Skeletal muscle satellite cell (primary cell): ENCODE data around the gene KDM3B.
"Not testable (repeated sequence)": the region's sequence is repeated elsewhere in the genome, so short reads cannot be mapped to it uniquely, and the experiment has no call there.

Experiments
- H3K27me3 ChIP-seq: 2 replicates; pipeline ENCODE4 v1.7.0; 2013; ENCODE audit warnings: low read length; ENCODE audit not compliant: control insufficient read depth, insufficient read depth
- H3K36me3 ChIP-seq: 2 replicates; pipeline ENCODE4 v1.7.0; 2013; ENCODE audit warnings: mild to moderate bottlenecking, control low read depth, low read length; ENCODE audit not compliant: insufficient read depth
- H3K4me1 ChIP-seq: 2 replicates; pipeline ENCODE4 v1.7.0; 2013; ENCODE audit warnings: low read length; ENCODE audit not compliant: control insufficient read depth, insufficient read depth
- H3K4me2 ChIP-seq: 2 replicates; pipeline ENCODE4 v1.7.0; 2013; ENCODE audit warnings: mild to moderate bottlenecking, low read length
- H3K4me3 ChIP-seq: 2 replicates; pipeline ENCODE4 v1.7.0; 2013; ENCODE audit warnings: low read length
- H3K9ac ChIP-seq: 2 replicates; pipeline ENCODE4 v1.7.0; 2013; ENCODE audit warnings: mild to moderate bottlenecking, low read depth, low read length, moderate library complexity
- H3K9me3 ChIP-seq: replicated peaks from 2 replicates; pipeline ENCODE4 v1.7.0; 2013; ENCODE audit warnings: mild to moderate bottlenecking, control low read depth, low read length

Gene KDM3B

DNA sequence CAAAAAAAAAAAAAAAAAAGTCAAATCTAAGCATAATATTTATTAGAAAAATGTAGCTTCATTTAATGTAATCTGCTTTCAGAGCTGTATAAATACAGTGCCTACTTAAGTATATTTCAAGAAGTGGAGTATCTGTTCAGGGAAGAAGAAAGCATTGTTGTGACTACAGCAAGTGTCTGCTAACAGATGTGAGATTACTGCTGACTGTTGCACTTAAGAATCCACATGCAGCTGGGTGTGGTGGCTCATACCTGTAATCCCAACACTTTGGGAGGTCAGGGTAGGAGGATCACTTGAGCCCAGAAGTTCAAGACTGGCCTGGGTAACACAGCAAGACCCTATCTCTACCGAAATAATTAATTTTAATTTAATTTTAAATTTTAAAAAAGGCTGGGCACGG, 19.0 kb downstream of the KDM3B start:
- Histone ChIP-seq H3K36me3 (no peaks in the 10 kb centered on the region), H3K27me3 (no peaks in the 10 kb centered on the region), H3K4me2 (no peak overlapping the region), H3K4me3 (no peak overlapping the region), H3K9ac (no peak overlapping the region), H3K9me3 (no peaks in the 10 kb centered on the region), H3K4me1 (peaks cover 6% of the 10 kb centered on the region)

DNA sequence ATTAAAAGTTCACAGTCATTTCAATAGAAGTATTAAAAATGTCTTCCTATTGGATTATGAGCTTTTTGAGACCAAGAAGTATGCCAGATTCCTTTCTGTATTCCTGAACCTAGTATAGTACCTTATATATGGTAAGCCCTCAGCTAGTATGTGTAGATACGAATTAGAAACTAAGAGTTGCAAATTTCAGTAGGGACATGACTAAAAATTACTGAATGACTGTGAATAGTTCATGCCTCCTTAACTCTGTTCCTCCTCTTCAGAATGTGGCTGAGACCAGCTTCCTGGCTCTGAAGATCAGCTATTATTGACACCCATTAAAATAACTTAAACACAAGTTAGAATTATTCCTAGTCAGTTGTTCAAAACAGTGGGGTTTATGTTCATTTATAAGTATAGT, 19.7 kb downstream of the KDM3B start:
- no peak overlapping the region for H3K4me2 ChIP-seq
- peaks cover under 1% of the 10 kb centered on the region for H3K36me3 ChIP-seq
- H3K4me3 ChIP-seq, result no peak overlapping the region
- H3K27me3 ChIP-seq, result no peaks in the 10 kb centered on the region
- H3K4me1 ChIP-seq, result peaks cover 6% of the 10 kb centered on the region
- no peak overlapping the region for H3K9ac ChIP-seq
- H3K9me3 ChIP-seq, result no peaks in the 10 kb centered on the region

DNA sequence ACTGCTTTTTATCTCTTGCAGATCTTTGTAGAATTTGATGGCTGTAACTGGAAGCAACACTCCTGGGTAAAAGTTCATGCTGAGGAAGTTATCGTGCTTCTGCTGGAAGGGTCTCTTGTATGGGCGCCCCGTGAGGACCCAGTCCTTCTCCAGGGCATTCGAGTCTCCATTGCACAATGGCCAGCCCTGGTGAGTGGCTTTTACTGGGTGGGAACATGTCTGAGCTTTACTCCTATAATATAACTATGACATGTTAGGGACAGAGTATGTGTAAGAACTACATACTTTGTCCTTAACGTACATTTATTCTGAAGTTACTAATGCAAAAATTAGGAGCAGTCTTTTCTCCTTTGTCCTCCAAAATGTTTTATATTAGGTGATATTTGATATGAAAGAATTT, 20.2 kb downstream of the KDM3B start:
- H3K9me3 ChIP-seq, result no peaks in the 10 kb centered on the region
- no peak overlapping the region for H3K4me2 ChIP-seq
- H3K9ac ChIP-seq, result no peak overlapping the region
- H3K4me1 ChIP-seq, result peaks cover 6% of the 10 kb centered on the region
- no peak overlapping the region for H3K4me3 ChIP-seq
- H3K27me3 ChIP-seq, result no peaks in the 10 kb centered on the region
- peaks cover 4% of the 10 kb centered on the region for H3K36me3 ChIP-seq

DNA sequence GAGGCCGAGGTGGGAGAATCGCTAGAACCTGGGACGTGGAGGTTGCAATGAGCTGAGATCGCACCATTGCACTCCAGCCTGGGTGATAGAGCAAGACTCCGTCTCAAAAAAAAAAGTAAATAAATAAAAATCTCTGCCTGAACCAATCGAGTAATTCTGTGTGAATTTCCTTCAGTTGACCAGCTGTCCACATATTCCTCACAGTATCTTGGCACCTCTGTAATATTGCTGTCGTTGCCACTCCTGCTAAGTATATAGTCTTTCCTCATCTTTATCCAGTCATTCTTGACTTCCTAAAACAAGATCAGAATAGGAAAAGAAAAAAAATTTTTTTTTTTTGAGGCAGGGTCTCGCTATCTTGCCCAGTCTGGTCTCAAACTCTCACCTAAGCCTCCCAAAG, 29.9 kb downstream of the KDM3B start:
- peaks cover 50% of the 10 kb centered on the region for H3K36me3 ChIP-seq
- no peaks in the 10 kb centered on the region for H3K27me3 ChIP-seq
- no peak overlapping the region for H3K4me2 ChIP-seq
- no peak overlapping the region for H3K9ac ChIP-seq
- no peaks in the 10 kb centered on the region for H3K9me3 ChIP-seq
- H3K4me3 ChIP-seq, result no peak overlapping the region
- no peaks in the 10 kb centered on the region for H3K4me1 ChIP-seq

DNA sequence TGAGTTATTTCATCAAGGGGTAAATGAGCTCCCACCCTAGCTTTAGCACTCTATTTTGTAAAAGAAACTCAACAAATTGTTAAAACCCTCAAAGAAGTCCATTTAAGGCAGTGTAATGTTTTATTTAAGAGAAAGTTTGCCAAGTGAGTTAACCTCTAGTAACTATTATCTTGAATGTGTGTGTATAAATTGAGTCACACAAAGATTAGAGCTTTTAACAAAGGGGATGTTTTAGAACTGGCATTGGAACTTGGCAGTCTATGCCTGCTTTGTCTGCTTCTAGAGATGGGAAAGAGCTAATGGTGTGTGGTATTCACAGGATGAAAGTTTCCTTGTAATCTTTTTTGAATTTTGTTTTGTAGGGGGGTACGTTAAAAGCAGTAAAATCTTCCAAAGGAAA, 33.2 kb downstream of the KDM3B start:
- H3K4me3 ChIP-seq, result no peak overlapping the region
- no peaks in the 10 kb centered on the region for H3K4me1 ChIP-seq
- no peaks in the 10 kb centered on the region for H3K27me3 ChIP-seq
- peaks cover 38% of the 10 kb centered on the region for H3K36me3 ChIP-seq
- no peaks in the 10 kb centered on the region for H3K9me3 ChIP-seq
- H3K9ac ChIP-seq, result no peak overlapping the region
- no peak overlapping the region for H3K4me2 ChIP-seq

DNA sequence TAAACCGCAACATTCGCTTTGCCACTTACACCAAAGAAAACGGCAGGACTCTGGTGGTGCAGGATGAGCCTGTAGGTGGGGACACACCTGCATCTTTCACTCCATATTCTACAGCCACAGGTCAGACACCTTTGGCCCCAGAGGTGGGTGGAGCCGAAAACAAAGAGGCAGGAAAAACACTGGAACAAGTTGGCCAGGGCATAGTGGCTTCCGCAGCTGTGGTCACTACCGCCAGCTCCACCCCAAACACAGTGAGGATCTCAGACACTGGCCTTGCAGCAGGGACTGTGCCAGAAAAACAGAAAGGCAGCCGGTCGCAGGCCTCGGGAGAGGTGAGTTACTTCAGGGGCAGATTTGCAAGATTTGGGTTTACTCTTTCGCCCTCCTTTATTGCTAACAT, 33.8 kb downstream of the KDM3B start:
- no peak overlapping the region for H3K4me2 ChIP-seq
- no peaks in the 10 kb centered on the region for H3K27me3 ChIP-seq
- no peak overlapping the region for H3K9ac ChIP-seq
- no peaks in the 10 kb centered on the region for H3K4me1 ChIP-seq
- no peak overlapping the region for H3K4me3 ChIP-seq
- peaks cover 40% of the 10 kb centered on the region for H3K36me3 ChIP-seq
- H3K9me3 ChIP-seq, result no peaks in the 10 kb centered on the region

DNA sequence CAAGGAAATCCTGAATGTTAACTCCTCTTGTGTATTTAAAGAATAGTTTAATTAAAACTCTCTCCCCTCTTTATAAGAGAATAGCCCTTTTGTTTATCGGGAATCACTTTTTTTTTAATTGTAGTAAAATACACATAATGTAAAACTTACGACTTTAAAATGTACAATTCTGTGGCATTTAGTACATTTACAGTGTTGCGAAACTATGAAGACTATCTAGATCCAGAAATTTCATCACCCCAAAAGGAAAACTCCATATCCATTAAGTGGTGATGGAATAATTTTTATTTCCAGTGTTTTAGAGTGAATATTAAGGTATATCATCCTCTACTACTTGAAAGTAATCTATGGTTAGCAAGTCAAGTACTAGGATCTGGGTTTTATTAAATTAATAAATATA, 36.8 kb downstream of the KDM3B start:
- Histone ChIP-seq H3K36me3 (peaks cover 55% of the 10 kb centered on the region), H3K9me3 (no peaks in the 10 kb centered on the region), H3K9ac (no peak overlapping the region), H3K4me3 (no peak overlapping the region), H3K4me1 (no peaks in the 10 kb centered on the region), H3K27me3 (no peaks in the 10 kb centered on the region), H3K4me2 (no peak overlapping the region)

DNA sequence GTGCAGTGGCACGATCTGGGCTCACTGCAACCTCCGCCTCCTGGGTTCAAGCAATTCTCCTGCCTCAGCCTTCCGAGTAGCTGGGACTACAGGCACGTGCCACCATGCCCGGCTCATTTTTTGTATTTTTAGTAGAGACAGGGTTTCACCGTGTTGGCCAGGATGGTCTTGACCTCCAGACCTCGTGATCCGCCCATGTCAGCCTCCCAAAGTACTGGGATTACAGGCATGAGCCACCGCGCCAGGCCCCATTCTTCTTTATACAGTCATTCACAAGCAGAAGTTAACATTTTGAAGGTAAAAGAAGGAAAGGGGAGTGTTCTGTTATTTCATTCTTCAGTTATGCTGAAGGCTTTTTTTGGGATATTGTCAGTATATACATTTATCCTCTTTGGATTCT, 37.4 kb downstream of the KDM3B start:
- not testable (repeated sequence) for H3K4me1 ChIP-seq, H3K4me2 ChIP-seq, H3K9ac ChIP-seq, H3K27me3 ChIP-seq, H3K4me3 ChIP-seq, H3K9me3 ChIP-seq
- peaks cover 61% of the 10 kb centered on the region for H3K36me3 ChIP-seq

DNA sequence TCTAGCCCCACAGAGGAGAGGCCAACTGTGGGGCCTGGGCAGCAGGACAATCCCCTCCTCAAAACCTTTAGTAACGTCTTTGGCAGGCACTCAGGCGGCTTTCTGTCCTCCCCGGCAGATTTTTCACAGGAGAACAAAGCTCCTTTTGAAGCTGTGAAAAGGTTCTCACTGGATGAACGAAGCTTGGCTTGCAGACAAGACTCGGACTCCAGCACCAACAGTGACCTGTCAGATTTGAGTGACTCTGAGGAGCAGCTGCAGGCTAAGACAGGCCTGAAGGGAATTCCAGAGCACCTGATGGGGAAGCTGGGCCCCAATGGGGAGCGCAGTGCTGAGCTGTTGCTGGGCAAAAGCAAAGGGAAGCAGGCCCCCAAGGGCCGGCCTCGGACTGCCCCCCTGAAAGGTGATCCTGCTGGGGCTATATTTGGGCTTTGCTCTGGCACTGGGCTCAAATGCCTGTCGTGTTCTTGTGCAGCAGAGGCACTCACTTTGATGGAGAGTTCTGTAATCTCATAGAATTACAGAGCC, 39.4 kb downstream of the KDM3B start:
- Histone ChIP-seq H3K4me1 (no peaks in the 10 kb centered on the region), H3K9ac (no peak overlapping the region)

DNA sequence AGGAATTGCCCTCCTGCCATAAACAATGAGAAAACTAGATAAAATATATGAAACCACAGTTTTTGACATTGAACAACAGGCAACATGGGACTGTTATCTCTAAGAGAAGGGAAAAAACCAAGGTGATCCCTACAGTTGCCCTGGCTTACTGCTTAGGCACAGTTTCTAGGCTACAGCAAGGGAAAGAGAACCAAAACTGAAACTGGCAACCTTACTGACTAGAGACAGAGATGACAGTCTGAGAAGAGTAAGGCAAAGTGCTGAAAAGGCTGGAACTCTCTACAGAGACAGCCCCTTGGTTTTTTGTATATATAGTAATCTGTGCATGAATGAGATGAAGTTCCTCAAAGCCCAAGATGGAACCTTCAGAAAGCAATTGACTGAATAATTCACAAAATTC, 50.2 kb downstream of the KDM3B start:
- peaks cover 42% of the 10 kb centered on the region for H3K36me3 ChIP-seq
- no peaks in the 10 kb centered on the region for H3K4me1 ChIP-seq
- H3K4me2 ChIP-seq, result no peak overlapping the region
- no peak overlapping the region for H3K9ac ChIP-seq
- H3K4me3 ChIP-seq, result no peak overlapping the region
- H3K27me3 ChIP-seq, result no peaks in the 10 kb centered on the region
- H3K9me3 ChIP-seq, result no peaks in the 10 kb centered on the region

More for the DNA sequence above, 39.4 kb downstream of the KDM3B start:
- no peaks in the 10 kb centered on the region for H3K27me3 ChIP-seq
- H3K9me3 ChIP-seq, result no peaks in the 10 kb centered on the region
- H3K4me3 ChIP-seq, result no peak overlapping the region
- peaks cover 49% of the 10 kb centered on the region for H3K36me3 ChIP-seq
- H3K4me2 ChIP-seq, result no peak overlapping the region

DNA sequence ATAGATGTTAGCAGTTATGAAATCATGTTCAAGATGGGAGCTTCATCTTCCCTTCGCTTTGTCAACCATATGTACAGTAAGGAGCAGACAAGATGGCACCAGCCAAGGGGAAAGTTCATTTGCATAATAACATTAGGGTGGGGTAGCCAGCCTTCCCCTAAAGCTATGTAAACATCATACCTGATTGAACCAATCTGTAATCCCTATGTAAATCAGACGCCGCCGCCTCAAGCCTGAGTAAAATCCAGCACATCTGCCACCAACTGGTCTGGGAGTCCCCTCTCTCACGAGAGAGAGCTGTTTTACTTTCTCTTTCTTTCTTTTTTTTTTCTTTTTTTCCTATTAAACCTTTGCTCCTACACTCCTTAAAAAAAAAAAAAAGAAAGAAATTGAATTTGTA, 55.5 kb downstream of the KDM3B start:
- Histone ChIP-seq H3K9me3 (no peaks in the 10 kb centered on the region), H3K36me3 (peaks cover 6% of the 10 kb centered on the region), H3K9ac (no peak overlapping the region), H3K4me1 (no peaks in the 10 kb centered on the region), H3K4me2 (no peak overlapping the region), H3K27me3 (no peaks in the 10 kb centered on the region), H3K4me3 (no peak overlapping the region)

DNA sequence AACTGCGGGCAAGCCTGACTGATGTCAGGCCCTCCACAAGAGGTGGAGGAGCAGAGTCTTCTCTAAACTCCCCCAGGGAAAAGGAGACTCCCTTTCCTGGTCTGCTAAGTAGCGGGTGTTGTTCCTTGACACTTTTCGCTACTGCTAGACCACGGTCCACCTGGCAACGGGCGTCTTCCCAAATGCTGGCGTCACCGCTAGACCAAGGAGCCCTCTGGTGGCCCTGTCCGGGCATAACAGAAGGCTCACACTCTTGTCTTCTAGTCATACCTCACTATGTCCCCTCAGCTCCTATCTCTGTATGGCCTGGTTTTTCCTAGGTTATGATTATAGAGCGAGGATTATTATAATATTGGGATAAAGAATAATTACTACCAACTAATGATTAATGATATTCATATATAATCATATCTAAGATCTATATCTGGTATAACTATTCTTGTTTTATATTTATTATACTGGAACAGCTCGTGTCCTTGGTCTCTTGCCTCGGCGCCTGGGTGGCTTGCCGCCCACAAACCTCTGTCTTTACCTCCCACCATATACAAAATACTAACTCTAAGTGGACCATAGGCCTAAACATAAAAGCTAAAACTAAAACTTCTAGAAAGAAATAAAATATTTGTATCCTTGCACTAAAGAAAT, 58.6 kb downstream of the KDM3B start:
- not testable (repeated sequence) for H3K9me3 ChIP-seq, H3K4me2 ChIP-seq, H3K9ac ChIP-seq, H3K4me3 ChIP-seq, H3K27me3 ChIP-seq, H3K4me1 ChIP-seq
- H3K36me3 ChIP-seq, result peaks cover 19% of the 10 kb centered on the region
